ENCODE results near the gene PTPN3.

The PTPN3 gene

DNA sequence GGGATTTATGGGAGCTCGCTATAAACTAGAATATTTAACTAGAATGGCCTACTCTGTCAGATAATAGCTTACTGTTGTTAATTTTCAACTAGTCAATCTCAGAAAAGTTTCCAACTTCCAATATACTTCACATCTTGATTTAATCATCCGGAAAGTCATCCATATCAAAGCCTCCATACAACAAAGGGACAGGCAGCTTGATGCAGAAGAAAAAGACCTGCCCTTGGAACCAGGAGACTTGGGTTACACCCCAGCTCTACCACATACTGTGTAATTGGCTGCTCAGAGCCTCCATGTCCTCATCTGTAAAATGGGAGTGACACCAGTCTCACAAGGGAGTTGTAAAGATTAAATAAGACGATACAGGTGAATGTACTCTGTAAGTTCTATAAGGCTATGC, 1.9 kb downstream of the PTPN3 start:
- no peak for TF ChIP-seq ZBTB7A (IDR thresholded peaks at IDR 0.05; ENCODE audit: low read depth)
- TF ChIP-seq TAF1 (IDR thresholded peaks at IDR 0.05; ENCODE audit: low read depth): no peak
- TF ChIP-seq EP300 (IDR thresholded peaks at IDR 0.05; ENCODE audit: borderline replicate concordance): no peak
- TF ChIP-seq CEBPB (IDR thresholded peaks at IDR 0.05): no peak
- no peak for TF ChIP-seq TCF12 (IDR thresholded peaks at IDR 0.05; ENCODE audit: low read depth)
- no peak for TF ChIP-seq CREB1 (IDR thresholded peaks at IDR 0.05; ENCODE audit: low read depth)
- no peak for TF ChIP-seq NFIC (IDR thresholded peaks at IDR 0.05)
- TF ChIP-seq USF1 (IDR thresholded peaks at IDR 0.05): no peak
- TF ChIP-seq MAX (IDR thresholded peaks at IDR 0.05): no peak

- TF ChIP-seq TEAD4 (IDR thresholded peaks at IDR 0.05) (no peak), ZBTB7A (IDR thresholded peaks at IDR 0.05; ENCODE audit: low read depth) (no peak), MAX (IDR thresholded peaks at IDR 0.05) (no peak), EP300 (IDR thresholded peaks at IDR 0.05; ENCODE audit: borderline replicate concordance) (no peak), FOXM1 (IDR thresholded peaks at IDR 0.05; ENCODE audit: borderline replicate concordance, low read depth) (no peak), USF1 (IDR thresholded peaks at IDR 0.05) (no peak), CREB1 (IDR thresholded peaks at IDR 0.05; ENCODE audit: low read depth) (no peak), CEBPB (IDR thresholded peaks at IDR 0.05) (no peak)
- TF ChIP-seq, protein P1, sequence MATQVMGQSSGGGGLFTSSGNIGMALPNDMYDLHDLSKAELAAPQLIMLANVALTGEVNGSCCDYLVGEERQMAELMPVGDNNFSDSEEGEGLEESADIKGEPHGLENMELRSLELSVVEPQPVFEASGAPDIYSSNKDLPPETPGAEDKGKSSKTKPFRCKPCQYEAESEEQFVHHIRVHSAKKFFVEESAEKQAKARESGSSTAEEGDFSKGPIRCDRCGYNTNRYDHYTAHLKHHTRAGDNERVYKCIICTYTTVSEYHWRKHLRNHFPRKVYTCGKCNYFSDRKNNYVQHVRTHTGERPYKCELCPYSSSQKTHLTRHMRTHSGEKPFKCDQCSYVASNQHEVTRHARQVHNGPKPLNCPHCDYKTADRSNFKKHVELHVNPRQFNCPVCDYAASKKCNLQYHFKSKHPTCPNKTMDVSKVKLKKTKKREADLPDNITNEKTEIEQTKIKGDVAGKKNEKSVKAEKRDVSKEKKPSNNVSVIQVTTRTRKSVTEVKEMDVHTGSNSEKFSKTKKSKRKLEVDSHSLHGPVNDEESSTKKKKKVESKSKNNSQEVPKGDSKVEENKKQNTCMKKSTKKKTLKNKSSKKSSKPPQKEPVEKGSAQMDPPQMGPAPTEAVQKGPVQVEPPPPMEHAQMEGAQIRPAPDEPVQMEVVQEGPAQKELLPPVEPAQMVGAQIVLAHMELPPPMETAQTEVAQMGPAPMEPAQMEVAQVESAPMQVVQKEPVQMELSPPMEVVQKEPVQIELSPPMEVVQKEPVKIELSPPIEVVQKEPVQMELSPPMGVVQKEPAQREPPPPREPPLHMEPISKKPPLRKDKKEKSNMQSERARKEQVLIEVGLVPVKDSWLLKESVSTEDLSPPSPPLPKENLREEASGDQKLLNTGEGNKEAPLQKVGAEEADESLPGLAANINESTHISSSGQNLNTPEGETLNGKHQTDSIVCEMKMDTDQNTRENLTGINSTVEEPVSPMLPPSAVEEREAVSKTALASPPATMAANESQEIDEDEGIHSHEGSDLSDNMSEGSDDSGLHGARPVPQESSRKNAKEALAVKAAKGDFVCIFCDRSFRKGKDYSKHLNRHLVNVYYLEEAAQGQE (IDR thresholded peaks at IDR 0.05; ENCODE audit: low read depth): no peak
Measured at GRCh38 chr9:109493648-109494047, 4.5 kb downstream of the PTPN3 start.

DNA sequence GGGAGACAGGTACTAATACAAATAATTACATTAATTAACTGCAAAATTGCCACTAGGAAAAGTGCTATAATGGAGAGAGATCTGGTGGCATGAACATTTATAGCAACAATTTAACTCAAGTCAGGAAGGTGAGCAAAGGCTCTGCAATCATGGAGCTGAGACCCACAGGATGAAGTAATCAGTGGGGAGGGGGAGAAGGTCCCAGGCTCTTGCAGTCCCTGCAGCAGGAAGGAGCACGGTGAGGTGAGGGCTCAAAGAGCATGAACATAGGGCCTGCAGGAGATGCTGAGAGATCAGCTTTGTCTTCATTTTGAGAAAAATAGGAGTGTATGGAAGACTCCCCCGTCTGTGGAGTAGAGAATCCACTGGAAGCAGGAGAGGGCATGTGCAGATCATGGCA, 6.5 kb downstream of the PTPN3 start:
- TF ChIP-seq CREB1 (IDR thresholded peaks at IDR 0.05; ENCODE audit: low read depth) (no peak), RAD21 (IDR thresholded peaks at IDR 0.05; ENCODE audit: low read depth) (no peak)
- TF ChIP-seq, protein P1 (IDR thresholded peaks at IDR 0.05; ENCODE audit: low read depth): no peak

DNA sequence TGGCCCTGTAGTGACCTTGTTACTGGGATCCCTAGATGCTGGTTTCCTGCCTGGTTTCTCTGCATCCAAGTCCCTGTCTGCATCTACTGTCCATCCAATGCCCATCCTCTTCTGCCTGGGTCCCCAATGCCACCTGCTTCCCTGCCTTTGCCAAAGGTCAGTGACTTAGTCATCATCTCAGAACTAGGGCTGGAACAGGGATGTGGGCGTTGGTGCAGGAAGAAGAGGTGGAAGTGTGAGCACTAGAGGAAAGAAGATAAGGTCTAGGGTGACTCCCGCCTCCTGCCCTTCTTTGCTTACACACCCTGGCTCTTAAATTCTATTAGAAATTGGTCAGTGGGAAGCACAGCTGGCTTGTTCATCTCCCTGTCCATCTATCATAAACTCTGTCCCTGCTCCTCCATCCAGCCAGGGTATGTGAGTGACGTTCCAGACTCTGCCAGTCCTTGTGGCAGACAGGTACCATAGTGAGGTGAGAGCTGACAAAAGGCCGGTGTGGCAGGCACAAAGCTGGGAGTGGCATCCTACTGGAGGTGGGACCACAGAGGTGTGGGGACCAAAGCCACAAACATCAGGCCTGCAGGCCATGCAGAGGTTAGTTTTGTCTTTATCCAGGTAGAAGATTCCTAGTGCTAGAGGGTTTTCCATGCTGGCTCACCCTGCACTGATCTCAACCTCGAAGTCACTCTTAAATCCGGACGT, 9.2 kb downstream of the PTPN3 start:
- TF ChIP-seq NFIC (IDR thresholded peaks at IDR 0.05) (no peak), MAX (IDR thresholded peaks at IDR 0.05) (no peak), ZBTB7A (IDR thresholded peaks at IDR 0.05; ENCODE audit: low read depth) (no peak), EP300 (IDR thresholded peaks at IDR 0.05; ENCODE audit: borderline replicate concordance) (no peak), CEBPB (IDR thresholded peaks at IDR 0.05) (no peak), FOXM1 (IDR thresholded peaks at IDR 0.05; ENCODE audit: borderline replicate concordance, low read depth) (no peak), USF1 (IDR thresholded peaks at IDR 0.05) (no peak), TCF12 (IDR thresholded peaks at IDR 0.05; ENCODE audit: low read depth) (no peak), TEAD4 (IDR thresholded peaks at IDR 0.05) (no peak), RAD21 (IDR thresholded peaks at IDR 0.05; ENCODE audit: low read depth) (no peak), TAF1 (IDR thresholded peaks at IDR 0.05; ENCODE audit: low read depth) (no peak), YY1 (IDR thresholded peaks at IDR 0.05; ENCODE audit: low read depth) (no peak), EGR1 (IDR thresholded peaks at IDR 0.05) (no peak), CREB1 (IDR thresholded peaks at IDR 0.05; ENCODE audit: low read depth) (no peak)
- TF ChIP-seq, protein P1 (IDR thresholded peaks at IDR 0.05; ENCODE audit: low read depth): no peak
